HepG2 (cell line): Measurements from ENCODE around the gene SORL1-AS1.

Experiments
- ELF1 ChIP-seq: sonication (generic); formaldehyde crosslinking; IDR thresholded peaks from 2 replicates; pipeline ENCODE4 v1.4.0; 2020; ENCODE audit warnings: missing genetic modification reagents
- KMT2B ChIP-seq: IDR thresholded peaks from 2 replicates; pipeline ENCODE4 v1.6.1; 2016; ENCODE audit warnings: missing genetic modification reagents, missing compliant biosample characterization
- RFX3 ChIP-seq: IDR thresholded peaks from 2 replicates; pipeline ENCODE4 v1.6.1; 2016; ENCODE audit warnings: missing biosample characterization, missing genetic modification reagents
- RFXANK ChIP-seq: IDR thresholded peaks from 2 replicates; pipeline ENCODE4 v1.6.1; 2016
- TCF7 ChIP-seq: sonication (generic); IDR thresholded peaks from 2 replicates; pipeline ENCODE4 v1.6.1; 2016; ENCODE audit warnings: antibody characterized with exemption, low read depth
- ZBTB38 ChIP-seq: sonication (generic); formaldehyde crosslinking; IDR thresholded peaks from 2 replicates; pipeline ENCODE4 v1.5.1; 2020; ENCODE audit warnings: mild to moderate bottlenecking, missing genetic modification reagents
- ZFP41 ChIP-seq: sonication (generic); formaldehyde crosslinking; IDR thresholded peaks from 2 replicates; pipeline ENCODE4 v1.4.0; 2020; ENCODE audit warnings: mild to moderate bottlenecking, missing genetic modification reagents, borderline replicate concordance
- ZFX ChIP-seq: sonication (generic); formaldehyde crosslinking; IDR thresholded peaks from 2 replicates; pipeline ENCODE4 v1.4.0; 2020; ENCODE audit warnings: mild to moderate bottlenecking, low read depth, missing genetic modification reagents, moderate library complexity
- ZKSCAN1 ChIP-seq: fragments of 150-350 bp; IDR thresholded peaks from 2 replicates; pipeline ENCODE4 v1.6.1; 2014; ENCODE audit warnings: low read length
- ZNF12 ChIP-seq: sonication (generic); formaldehyde crosslinking; IDR thresholded peaks from 2 replicates; pipeline ENCODE4 v1.5.0; 2020; ENCODE audit warnings: missing genetic modification reagents
- ZNF296 ChIP-seq: sonication (generic); formaldehyde crosslinking; conservative IDR thresholded peaks from 2 replicates; pipeline ENCODE4 v1.5.0; 2020; ENCODE audit warnings: mild to moderate bottlenecking, missing genetic modification reagents
- ZNF547 ChIP-seq: sonication (generic); formaldehyde crosslinking; IDR thresholded peaks from 2 replicates; pipeline ENCODE4 v1.5.1; 2020; ENCODE audit warnings: mild to moderate bottlenecking, missing genetic modification reagents
- ZNF577 ChIP-seq: sonication (generic); formaldehyde crosslinking; IDR thresholded peaks from 2 replicates; pipeline ENCODE4 v1.4.0; 2020; ENCODE audit warnings: mild to moderate bottlenecking, low read depth, missing genetic modification reagents, borderline replicate concordance
- ZNF674 ChIP-seq: sonication (generic); formaldehyde crosslinking; IDR thresholded peaks from 2 replicates; pipeline ENCODE4 v1.5.0; 2020; ENCODE audit warnings: low read depth, mild to moderate bottlenecking, missing genetic modification reagents
- TF ChIP-seq, protein P1 (sequence below): sonication (generic); formaldehyde crosslinking; IDR thresholded peaks from 2 replicates; pipeline ENCODE4 v1.9.0; 2021; ENCODE audit warnings: missing genetic modification reagents, mild to moderate bottlenecking, borderline replicate concordance
- TF ChIP-seq, protein P2 (sequence below): sonication (generic); formaldehyde crosslinking; conservative IDR thresholded peaks from 2 replicates; pipeline ENCODE4 v1.4.0; 2020; ENCODE audit warnings: mild to moderate bottlenecking, missing genetic modification reagents, moderate library complexity
- TF ChIP-seq, protein P3 (sequence below), 2 experiments: fragments of 450-650 bp in 1 of 2; sonication (generic) in 1 of 2; formaldehyde crosslinking; IDR thresholded peaks; 2 replicates each; pipeline versions ENCODE4 v1.5.0 to v1.8.0; 2020 to 2022; ENCODE audit warnings: mild to moderate bottlenecking in 1 of 2, missing genetic modification reagents in 1 of 2
- TF ChIP-seq, protein P4 (sequence below): sonication (generic); formaldehyde crosslinking; IDR thresholded peaks from 2 replicates; pipeline ENCODE4 v1.5.0; 2020; ENCODE audit warnings: mild to moderate bottlenecking, low read depth, missing genetic modification reagents, borderline replicate concordance
- TF ChIP-seq, protein P5 (sequence below): sonication (generic); formaldehyde crosslinking; IDR thresholded peaks from 2 replicates; pipeline ENCODE4 v1.4.0; 2020; ENCODE audit warnings: mild to moderate bottlenecking, missing genetic modification reagents
- TF ChIP-seq, protein P6 (sequence below): sonication (generic); formaldehyde crosslinking; IDR thresholded peaks from 2 replicates; pipeline ENCODE4 v1.8.0; 2022; ENCODE audit warnings: mild to moderate bottlenecking, missing genetic modification reagents
- TF ChIP-seq, protein P7 (sequence below): sonication (generic); formaldehyde crosslinking; IDR thresholded peaks from 2 replicates; pipeline ENCODE4 v1.4.0; 2020; ENCODE audit warnings: mild to moderate bottlenecking, missing genetic modification reagents

The SORL1-AS1 gene

DNA sequence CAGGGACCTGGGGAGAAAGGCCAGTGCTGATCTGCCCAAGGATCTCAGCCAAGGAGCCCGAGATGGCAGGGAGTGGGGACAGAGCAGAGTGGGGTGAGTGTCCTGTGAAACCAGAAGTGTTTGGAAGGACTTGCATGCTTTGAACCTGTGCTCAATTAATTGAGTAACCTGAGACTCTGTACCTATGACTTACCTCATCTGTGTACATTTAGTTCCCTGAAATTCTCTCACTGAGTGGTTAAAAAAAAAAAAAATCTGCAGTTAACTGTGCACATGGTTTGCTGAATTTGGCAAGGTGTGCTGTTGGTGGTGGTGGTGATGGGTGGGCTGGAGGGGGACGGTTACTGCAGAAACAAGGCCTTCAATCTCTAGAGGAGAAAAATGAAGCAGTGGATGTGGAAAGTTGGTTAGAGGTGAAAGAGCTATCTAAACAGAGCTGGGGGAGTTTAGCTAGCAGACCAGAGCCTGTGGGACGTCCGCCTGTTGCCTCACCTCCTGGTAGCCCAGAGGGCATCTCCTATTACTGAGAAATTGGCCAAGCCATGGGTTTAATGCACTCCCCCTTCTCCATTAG lies 8.3 kb upstream of the SORL1-AS1 start (continued):
- TF ChIP-seq, protein P1, sequence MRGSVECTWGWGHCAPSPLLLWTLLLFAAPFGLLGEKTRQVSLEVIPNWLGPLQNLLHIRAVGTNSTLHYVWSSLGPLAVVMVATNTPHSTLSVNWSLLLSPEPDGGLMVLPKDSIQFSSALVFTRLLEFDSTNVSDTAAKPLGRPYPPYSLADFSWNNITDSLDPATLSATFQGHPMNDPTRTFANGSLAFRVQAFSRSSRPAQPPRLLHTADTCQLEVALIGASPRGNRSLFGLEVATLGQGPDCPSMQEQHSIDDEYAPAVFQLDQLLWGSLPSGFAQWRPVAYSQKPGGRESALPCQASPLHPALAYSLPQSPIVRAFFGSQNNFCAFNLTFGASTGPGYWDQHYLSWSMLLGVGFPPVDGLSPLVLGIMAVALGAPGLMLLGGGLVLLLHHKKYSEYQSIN (CRISPR knock-in tag) = no peak
- no peak for TF ChIP-seq ZNF547 (CRISPR knock-in tag)
- TF ChIP-seq, protein P2, sequence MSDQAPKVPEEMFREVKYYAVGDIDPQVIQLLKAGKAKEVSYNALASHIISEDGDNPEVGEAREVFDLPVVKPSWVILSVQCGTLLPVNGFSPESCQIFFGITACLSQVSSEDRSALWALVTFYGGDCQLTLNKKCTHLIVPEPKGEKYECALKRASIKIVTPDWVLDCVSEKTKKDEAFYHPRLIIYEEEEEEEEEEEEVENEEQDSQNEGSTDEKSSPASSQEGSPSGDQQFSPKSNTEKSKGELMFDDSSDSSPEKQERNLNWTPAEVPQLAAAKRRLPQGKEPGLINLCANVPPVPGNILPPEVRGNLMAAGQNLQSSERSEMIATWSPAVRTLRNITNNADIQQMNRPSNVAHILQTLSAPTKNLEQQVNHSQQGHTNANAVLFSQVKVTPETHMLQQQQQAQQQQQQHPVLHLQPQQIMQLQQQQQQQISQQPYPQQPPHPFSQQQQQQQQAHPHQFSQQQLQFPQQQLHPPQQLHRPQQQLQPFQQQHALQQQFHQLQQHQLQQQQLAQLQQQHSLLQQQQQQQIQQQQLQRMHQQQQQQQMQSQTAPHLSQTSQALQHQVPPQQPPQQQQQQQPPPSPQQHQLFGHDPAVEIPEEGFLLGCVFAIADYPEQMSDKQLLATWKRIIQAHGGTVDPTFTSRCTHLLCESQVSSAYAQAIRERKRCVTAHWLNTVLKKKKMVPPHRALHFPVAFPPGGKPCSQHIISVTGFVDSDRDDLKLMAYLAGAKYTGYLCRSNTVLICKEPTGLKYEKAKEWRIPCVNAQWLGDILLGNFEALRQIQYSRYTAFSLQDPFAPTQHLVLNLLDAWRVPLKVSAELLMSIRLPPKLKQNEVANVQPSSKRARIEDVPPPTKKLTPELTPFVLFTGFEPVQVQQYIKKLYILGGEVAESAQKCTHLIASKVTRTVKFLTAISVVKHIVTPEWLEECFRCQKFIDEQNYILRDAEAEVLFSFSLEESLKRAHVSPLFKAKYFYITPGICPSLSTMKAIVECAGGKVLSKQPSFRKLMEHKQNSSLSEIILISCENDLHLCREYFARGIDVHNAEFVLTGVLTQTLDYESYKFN (CRISPR knock-in tag) = peak; percentile 77
- no peak for TF ChIP-seq ELF1 (CRISPR knock-in tag)
- TF ChIP-seq TCF7 = peak; percentile 66
- TF ChIP-seq RFXANK (CRISPR knock-in tag) = no peak
- no peak for TF ChIP-seq ZNF577
- no peak for TF ChIP-seq ZNF12 (CRISPR knock-in tag)
- TF ChIP-seq ZFP41 (CRISPR knock-in tag) = no peak
- TF ChIP-seq ZBTB38 (CRISPR knock-in tag) = no peak
- no peak for TF ChIP-seq ZNF296 (CRISPR knock-in tag)
- TF ChIP-seq ZNF674 = no peak
- TF ChIP-seq, protein P3, sequence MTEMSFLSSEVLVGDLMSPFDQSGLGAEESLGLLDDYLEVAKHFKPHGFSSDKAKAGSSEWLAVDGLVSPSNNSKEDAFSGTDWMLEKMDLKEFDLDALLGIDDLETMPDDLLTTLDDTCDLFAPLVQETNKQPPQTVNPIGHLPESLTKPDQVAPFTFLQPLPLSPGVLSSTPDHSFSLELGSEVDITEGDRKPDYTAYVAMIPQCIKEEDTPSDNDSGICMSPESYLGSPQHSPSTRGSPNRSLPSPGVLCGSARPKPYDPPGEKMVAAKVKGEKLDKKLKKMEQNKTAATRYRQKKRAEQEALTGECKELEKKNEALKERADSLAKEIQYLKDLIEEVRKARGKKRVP (CRISPR knock-in tag; IDR thresholded peaks at IDR 0.05) = peak in 1 of 2 experiments; percentile 46; a peak in 1 of 4 replicates
- no peak for TF ChIP-seq ZFX
- TF ChIP-seq, protein P4, sequence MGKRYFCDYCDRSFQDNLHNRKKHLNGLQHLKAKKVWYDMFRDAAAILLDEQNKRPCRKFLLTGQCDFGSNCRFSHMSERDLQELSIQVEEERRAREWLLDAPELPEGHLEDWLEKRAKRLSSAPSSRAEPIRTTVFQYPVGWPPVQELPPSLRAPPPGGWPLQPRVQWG (CRISPR knock-in tag) = no peak
- no peak for TF ChIP-seq RFX3 (CRISPR knock-in tag)
- TF ChIP-seq, protein P5, sequence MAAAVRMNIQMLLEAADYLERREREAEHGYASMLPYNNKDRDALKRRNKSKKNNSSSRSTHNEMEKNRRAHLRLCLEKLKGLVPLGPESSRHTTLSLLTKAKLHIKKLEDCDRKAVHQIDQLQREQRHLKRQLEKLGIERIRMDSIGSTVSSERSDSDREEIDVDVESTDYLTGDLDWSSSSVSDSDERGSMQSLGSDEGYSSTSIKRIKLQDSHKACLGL (CRISPR knock-in tag) = no peak
- TF ChIP-seq KMT2B (CRISPR knock-in tag) = no peak
- TF ChIP-seq, protein P6, sequence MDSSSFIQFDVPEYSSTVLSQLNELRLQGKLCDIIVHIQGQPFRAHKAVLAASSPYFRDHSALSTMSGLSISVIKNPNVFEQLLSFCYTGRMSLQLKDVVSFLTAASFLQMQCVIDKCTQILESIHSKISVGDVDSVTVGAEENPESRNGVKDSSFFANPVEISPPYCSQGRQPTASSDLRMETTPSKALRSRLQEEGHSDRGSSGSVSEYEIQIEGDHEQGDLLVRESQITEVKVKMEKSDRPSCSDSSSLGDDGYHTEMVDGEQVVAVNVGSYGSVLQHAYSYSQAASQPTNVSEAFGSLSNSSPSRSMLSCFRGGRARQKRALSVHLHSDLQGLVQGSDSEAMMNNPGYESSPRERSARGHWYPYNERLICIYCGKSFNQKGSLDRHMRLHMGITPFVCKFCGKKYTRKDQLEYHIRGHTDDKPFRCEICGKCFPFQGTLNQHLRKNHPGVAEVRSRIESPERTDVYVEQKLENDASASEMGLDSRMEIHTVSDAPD (CRISPR knock-in tag) = no peak
- no peak for TF ChIP-seq ZKSCAN1
- TF ChIP-seq, protein P7, sequence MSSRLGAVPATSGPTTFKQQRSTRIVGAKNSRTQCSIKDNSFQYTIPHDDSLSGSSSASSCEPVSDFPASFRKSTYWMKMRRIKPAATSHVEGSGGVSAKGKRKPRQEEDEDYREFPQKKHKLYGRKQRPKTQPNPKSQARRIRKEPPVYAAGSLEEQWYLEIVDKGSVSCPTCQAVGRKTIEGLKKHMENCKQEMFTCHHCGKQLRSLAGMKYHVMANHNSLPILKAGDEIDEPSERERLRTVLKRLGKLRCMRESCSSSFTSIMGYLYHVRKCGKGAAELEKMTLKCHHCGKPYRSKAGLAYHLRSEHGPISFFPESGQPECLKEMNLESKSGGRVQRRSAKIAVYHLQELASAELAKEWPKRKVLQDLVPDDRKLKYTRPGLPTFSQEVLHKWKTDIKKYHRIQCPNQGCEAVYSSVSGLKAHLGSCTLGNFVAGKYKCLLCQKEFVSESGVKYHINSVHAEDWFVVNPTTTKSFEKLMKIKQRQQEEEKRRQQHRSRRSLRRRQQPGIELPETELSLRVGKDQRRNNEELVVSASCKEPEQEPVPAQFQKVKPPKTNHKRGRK (CRISPR knock-in tag) = no peak
